ENCODE data around the gene HMOX1. TPM values are rescaled to one million over a fixed set of nuclear protein-coding genes. Genes with fewer than 3 reads are reported as not detected.
"Not testable (repeated sequence)": the region's sequence is repeated elsewhere in the genome, so short reads cannot be mapped to it uniquely, and the experiment has no call there.

HMOX1 gene
- total RNA-seq, 2 experiments from 2014 or later = 2.4 to 2.9 TPM

DNA sequence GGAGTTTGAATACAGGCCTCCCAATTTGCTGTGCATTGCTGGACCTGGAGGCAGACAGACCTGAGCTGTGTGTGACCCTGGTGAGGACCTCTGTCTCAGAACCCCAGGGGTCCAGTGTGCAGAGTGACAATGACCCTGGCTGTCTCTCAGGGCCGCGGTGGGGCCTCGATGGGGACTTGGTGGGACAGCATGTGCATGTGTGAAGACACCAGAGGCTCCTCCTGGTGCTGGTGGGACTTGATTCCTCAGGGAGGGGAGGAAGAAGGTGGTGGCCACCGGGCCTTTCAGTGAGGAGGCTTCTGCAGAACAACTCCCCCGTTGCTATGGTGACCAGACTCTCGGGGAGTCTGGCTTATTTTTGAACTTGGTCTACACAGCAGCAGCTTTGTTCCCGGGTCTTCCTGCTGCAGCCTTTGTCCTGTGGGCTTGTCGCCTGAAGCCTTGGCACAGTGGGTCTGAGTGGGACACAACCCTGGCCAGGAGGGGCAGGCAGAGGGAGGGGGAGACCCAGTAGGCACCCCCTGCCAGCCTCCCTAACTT is 54.4 kb downstream of the HMOX1 start:
- peaks cover 78% of the 10 kb centered on the region for H3K36me3 Mint-ChIP-seq (ENCODE audit: low read depth)
- POLR2A ChIA-PET = interaction anchor here (0.6 kb wide), 1 partner anchor 123 kb away, joined by 3 read pairs; no protein-coding TSS in a partner anchor
- no peaks in the 10 kb centered on the region for H3K27me3 Mint-ChIP-seq
- no peak overlapping the region for H3K4me3 Mint-ChIP-seq
- CTCF ChIA-PET = no interaction called here
- H3K4me1 Mint-ChIP-seq = no peaks in the 10 kb centered on the region
- peaks cover 6% of the 10 kb centered on the region for H3K9me3 Mint-ChIP-seq
- no peak overlapping the region for H3K27ac Mint-ChIP-seq
- DNase-seq = no peak

DNA sequence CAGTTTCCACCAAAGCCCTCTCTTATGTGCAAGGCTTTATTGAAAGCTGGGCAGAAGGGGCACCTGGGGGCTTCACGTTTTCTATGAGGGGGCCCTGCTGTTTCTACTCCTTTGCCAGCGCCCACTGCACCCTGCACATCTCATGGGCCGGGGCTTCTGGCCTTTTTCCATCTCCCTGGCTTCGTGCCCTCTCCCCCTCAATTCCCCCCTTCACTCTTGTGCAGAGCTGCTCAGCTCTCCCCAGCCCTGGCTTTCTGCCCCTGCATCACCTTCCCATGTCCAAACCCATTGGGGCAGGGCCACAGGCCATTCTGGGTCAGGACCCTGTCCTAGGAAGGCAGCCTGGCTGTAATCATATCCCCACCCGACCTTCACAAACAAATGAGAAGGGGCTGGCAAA is 55.5 kb downstream of the HMOX1 start:
- Mint-ChIP-seq H3K36me3 (ENCODE audit: low read depth) (peaks cover 70% of the 10 kb centered on the region), H3K9me3 (peaks cover 6% of the 10 kb centered on the region), H3K4me3 (no peak overlapping the region), H3K27me3 (no peaks in the 10 kb centered on the region), H3K4me1 (no peaks in the 10 kb centered on the region), H3K27ac (no peak overlapping the region)
- CTCF ChIA-PET = interaction anchor here (0.7 kb wide), 1 partner anchor 426 kb away, joined by 3 read pairs; no protein-coding TSS in a partner anchor
- no peak for DNase-seq
- POLR2A ChIA-PET = no interaction called here

DNA sequence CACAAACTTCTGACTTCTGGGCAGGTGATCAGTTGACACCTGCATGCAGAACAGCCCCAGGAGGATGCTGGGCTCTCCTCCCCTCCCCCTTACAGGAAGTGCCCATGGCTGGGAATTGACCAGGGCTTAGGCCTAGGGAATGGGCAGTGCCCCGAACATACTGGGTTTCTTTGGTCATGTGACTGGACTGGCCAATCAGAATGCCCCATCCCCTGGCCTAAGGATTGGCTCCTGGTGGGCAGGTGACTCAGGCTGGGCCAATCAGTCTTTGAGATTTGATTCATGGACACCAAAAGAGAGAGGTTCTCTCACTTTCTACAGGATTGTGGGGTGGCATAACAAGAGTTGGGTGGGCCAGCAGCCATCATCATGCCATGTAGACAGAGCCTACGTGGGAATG is 56.2 kb downstream of the HMOX1 start:
- Mint-ChIP-seq H3K4me3 (no peak overlapping the region), H3K27ac (no peak overlapping the region), H3K36me3 (ENCODE audit: low read depth) (peaks cover 64% of the 10 kb centered on the region), H3K4me1 (no peaks in the 10 kb centered on the region), H3K27me3 (no peaks in the 10 kb centered on the region), H3K9me3 (peaks cover 5% of the 10 kb centered on the region)
- CTCF ChIA-PET = no interaction called here
- POLR2A ChIA-PET = no interaction called here
- DNase-seq = no peak

DNA sequence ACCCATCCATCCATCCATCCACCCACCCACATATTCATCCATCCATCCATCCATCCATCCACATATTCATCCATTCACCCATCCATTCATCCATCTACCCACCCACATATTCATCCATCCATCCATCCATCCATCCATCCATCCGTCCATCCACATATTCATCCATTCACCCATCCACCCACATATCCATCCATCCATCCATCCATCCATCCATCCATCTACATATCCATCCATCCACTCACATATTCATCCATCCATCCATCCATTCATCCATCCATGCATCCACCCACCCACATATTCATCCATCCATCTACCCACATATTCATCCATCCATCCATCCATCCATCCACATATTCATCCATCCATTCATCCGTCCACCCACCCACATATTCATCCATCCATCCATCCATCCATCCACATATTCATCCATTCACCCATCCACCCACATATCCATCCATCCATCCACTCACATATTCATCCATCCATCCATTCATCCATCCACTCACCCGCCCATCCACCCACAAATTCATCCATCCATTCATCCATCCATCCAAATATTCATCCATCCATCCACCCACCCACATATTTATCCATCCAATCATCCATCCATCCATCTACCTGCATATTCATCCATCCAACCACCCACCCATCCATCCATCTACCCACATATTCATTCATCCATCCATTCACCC is 57.9 kb downstream of the HMOX1 start:
- H3K9me3 Mint-ChIP-seq, H3K4me1 Mint-ChIP-seq, H3K27me3 Mint-ChIP-seq, CTCF ChIA-PET, POLR2A ChIA-PET, DNase-seq, H3K4me3 Mint-ChIP-seq, H3K27ac Mint-ChIP-seq: not testable (repeated sequence)
- H3K36me3 Mint-ChIP-seq (ENCODE audit: low read depth) = peaks cover 46% of the 10 kb centered on the region

DNA sequence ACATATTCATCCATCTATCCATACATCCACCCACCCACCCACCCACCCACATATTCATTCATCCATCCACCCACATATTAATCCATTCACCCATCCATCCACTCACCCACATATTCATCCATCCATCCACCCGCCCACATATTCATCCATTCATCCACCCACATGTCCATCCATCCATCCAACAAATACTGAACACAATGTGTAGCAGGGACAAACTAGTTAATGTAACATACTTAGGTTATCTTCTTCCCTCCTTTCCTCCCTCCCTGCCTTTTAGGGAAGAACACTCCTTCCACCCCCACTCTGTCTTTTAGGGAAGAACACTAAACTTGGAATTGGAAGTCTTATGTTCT is 58.4 kb downstream of the HMOX1 start:
- CTCF ChIA-PET = no interaction called here
- Mint-ChIP-seq H3K27me3 (no peaks in the 10 kb centered on the region), H3K36me3 (ENCODE audit: low read depth) (peaks cover 41% of the 10 kb centered on the region), H3K4me3 (no peak overlapping the region), H3K9me3 (no peaks in the 10 kb centered on the region), H3K27ac (no peak overlapping the region), H3K4me1 (no peaks in the 10 kb centered on the region)
- POLR2A ChIA-PET = no interaction called here
- DNase-seq = no peak

DNA sequence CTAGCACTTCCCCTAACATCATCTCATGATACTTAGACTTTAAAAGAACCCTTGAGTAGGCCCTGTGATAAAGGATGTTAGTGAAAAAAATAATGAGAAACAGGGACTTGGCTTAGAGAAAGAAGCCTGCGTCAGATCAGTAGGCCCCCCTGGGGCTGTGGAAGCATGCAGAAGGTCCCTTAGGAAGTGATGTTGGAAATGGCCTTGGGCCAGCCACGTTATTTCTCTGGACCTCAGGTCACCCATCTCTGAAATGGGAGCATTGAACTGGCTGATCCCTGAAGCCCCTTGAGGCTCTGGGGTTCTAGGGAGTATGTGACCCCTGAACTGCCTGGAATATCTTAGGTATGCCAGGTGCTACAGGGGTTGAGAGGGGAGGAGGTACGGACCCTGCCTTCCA is 59.2 kb downstream of the HMOX1 start:
- Mint-ChIP-seq H3K27ac (no peak overlapping the region), H3K4me3 (no peak overlapping the region), H3K4me1 (no peaks in the 10 kb centered on the region), H3K9me3 (no peaks in the 10 kb centered on the region), H3K36me3 (ENCODE audit: low read depth) (peaks cover 37% of the 10 kb centered on the region), H3K27me3 (no peaks in the 10 kb centered on the region)
- CTCF ChIA-PET = no interaction called here
- POLR2A ChIA-PET = no interaction called here
- DNase-seq = no peak

DNA sequence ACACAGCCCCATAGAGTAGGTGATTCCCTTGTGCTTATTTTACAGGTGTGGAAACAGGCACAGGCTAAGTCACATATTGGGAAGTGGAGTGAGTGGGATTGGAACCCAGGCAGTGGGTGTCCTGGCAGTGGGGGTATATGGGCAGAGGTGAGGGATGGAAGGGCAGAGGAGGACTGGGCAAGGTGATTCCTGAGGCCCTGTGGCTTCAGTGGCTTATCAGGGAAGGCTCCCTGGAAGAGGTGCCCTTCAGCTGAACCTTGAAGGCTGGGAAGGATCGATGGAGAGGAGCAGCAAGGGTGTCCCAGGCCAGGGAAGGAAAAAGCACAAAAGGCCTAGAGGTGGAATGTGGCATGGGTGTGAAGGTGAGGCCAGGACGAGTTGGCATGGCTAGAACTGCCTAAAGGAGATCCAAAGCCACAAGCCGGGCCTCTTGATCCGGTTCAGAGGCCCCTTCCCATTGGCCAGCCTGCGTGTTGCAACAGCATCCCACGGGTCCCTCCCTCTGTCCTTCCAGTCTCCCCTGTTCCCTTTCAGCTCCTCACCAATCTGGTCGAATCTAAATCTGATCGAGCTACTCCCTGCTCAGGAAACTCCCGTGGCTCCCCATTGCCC is 60.7 kb downstream of the HMOX1 start:
- POLR2A ChIA-PET = no interaction called here
- DNase-seq = no peak
- H3K4me3 Mint-ChIP-seq = no peak overlapping the region
- H3K9me3 Mint-ChIP-seq = no peaks in the 10 kb centered on the region
- H3K27ac Mint-ChIP-seq = no peak overlapping the region
- no peaks in the 10 kb centered on the region for H3K27me3 Mint-ChIP-seq
- peaks cover 26% of the 10 kb centered on the region for H3K36me3 Mint-ChIP-seq (ENCODE audit: low read depth)
- H3K4me1 Mint-ChIP-seq = peaks cover 2% of the 10 kb centered on the region
- CTCF ChIA-PET = interaction anchor here (1.0 kb wide), 1 partner anchor 11 kb away, joined by 3 read pairs; no protein-coding TSS in a partner anchor

DNA sequence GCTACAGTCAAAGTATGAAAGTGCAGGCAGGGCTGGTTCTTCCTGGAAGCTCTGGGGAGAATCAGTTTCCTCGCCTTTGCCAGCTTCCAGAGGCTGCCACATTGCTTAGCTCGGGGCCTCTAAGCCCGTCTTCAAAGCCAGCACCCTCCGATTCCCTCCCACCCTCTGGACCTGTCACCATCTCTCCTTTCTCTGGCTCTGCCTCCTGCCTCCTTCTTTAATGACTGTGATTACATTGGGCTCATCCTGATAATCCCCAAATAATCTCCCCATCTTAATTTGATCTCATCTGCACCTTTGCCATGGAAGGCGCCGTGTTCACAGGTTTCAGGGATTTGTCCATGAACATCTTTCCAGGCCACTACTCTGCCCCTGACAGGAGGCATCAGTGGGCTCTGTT is 61.6 kb downstream of the HMOX1 start:
- Mint-ChIP-seq H3K27me3 (no peaks in the 10 kb centered on the region), H3K36me3 (ENCODE audit: low read depth) (peaks cover 20% of the 10 kb centered on the region), H3K4me1 (peaks cover 2% of the 10 kb centered on the region), H3K4me3 (no peak overlapping the region), H3K9me3 (no peaks in the 10 kb centered on the region), H3K27ac (no peak overlapping the region)
- no peak for DNase-seq
- CTCF ChIA-PET = no interaction called here
- POLR2A ChIA-PET = no interaction called here

DNA sequence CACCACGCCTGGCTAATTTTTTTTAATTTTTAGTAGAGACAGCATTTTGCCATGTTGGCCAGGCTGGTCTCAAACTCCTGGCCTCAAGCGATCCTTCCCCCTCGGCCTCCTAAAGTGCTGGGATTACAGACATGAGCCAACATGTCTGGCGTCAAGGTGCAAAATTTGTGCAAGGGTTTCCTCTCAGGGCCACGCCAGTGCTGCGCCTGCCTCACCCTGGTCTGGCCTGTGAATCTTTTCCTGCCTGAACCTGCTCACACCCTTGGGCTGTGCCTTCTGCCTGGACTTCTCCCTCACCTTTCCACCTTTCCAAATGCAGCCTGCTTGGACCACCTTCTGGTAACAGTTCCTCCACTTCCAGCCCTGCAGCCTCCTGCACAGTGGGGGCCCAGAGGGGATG is 62.4 kb downstream of the HMOX1 start:
- ChIA-PET POLR2A (no interaction called here), CTCF (no interaction called here)
- no peak overlapping the region for H3K4me3 Mint-ChIP-seq
- no peaks in the 10 kb centered on the region for H3K27me3 Mint-ChIP-seq
- no peak for DNase-seq
- peaks cover 16% of the 10 kb centered on the region for H3K36me3 Mint-ChIP-seq (ENCODE audit: low read depth)
- no peaks in the 10 kb centered on the region for H3K9me3 Mint-ChIP-seq
- H3K27ac Mint-ChIP-seq = no peak overlapping the region
- peaks cover 10% of the 10 kb centered on the region for H3K4me1 Mint-ChIP-seq

Other genes starting within 250 kb of the HMOX1 start
- 10 to 100 TPM; 32.5 to 36.6 TPM for gene HMGXB4, start 123.6 kb upstream of the HMOX1 start, total RNA-seq
- 10 to 100 TPM; 37.3 to 41.4 TPM for gene TOM1, start 81.2 kb upstream of the HMOX1 start, total RNA-seq
- gene MCM5, start 19.0 kb downstream of the HMOX1 start, total RNA-seq = 100 to 1,000 TPM; 190 to 195 TPM
- not detected for gene RASD2, start 159.7 kb downstream of the HMOX1 start, total RNA-seq
- not detected for gene MB, start 236.2 kb downstream of the HMOX1 start, total RNA-seq

All from activated CD4-positive, alpha-beta memory T cell treated with anti-CD3 and anti-CD28 coated beads, Interleukin-2, amount 10 ng/mL, durations not matched to agents 7 days and 5 days (primary cell).